NCI-H2227 (cell line): Measurements from ENCODE around the gene RPTOR.

ENCODE experiments used
- DNase-seq: peaks from one replicate; lab custom pipeline; 2025; ENCODE audit not compliant: unreplicated experiment; lab: John Stamatoyannopoulos, UW

RPTOR gene

GRCh38 chr17:80640366-80641084, 95.9 kb downstream of the RPTOR start:
- no peak for DNase-seq

- DNase-seq: no peak
These were observed 98.9 kb downstream of the RPTOR start for GRCh38 chr17:80643326-80644099.

DNA sequence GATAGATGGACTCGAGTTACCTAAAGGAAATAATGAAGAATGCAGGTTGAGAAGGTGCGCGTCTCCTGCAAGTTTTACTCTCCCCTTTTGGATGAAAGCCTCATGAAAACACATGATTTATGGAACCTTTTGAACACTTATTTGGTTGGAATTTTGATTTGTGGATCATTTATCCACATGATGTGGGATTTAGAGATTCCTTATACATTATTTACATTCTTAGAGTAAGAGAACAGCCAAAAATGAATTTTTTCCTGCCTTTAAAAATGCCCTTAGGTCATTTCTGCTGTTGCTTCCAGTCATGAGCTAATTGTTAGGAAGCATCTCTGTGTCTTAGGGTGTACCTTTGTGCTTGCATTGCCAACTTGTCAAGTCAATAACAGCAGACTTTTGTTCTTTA, 99.9 kb downstream of the RPTOR start:
- no peak for DNase-seq

DNA sequence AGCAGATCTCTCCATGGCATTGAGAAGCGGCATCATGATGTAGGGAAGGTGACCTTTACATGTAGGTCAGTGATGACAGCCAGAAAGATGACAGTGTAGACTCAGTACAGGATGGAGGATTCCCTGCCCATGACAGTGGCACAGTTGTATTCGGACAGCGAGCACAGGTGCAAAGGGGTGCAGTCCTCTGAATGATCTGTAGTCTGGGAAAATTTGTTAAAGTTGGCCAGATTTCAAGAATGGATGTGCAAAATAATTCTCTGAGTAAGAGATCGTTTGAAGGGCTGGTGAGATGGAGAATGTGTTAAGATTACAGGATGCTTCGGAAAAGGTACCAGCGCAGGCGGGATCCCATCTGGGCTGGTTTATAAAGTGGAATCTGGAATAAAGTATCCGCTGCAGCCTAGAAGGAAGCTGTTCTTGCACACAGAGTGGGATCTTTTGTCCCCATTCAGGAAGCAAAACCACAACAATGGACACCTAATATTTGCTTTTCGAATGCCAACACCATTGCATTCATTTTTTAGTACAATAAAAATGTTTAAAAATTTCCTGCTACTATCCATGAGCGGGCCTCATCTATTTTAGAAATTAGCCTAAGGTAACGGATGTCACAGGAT, 101.2 kb downstream of the RPTOR start:
- no peak for DNase-seq

DNA sequence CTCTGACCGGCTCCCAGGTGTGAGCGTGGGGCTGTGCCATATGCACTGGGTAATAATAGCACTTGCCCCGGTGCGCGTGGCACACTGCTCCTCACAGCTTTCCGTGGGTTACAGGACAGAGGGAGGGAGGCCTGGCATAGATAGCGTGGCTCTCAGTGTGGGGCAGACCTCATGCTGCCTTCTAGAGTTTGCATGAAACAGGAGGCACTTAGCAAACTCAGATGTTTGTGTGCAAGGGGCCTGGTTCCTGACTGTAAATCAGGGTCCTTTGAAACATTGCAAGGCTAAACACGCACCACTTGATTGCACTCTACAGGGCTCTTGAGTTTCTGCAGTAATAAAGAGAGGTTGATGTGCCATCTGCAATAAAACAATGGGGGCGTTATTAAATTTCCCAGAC, 101.7 kb downstream of the RPTOR start:
- peak; percentile 14 for DNase-seq

- DNase-seq: no peak
These were observed 103.1 kb downstream of the RPTOR start for GRCh38 chr17:80647746-80648145.

DNA sequence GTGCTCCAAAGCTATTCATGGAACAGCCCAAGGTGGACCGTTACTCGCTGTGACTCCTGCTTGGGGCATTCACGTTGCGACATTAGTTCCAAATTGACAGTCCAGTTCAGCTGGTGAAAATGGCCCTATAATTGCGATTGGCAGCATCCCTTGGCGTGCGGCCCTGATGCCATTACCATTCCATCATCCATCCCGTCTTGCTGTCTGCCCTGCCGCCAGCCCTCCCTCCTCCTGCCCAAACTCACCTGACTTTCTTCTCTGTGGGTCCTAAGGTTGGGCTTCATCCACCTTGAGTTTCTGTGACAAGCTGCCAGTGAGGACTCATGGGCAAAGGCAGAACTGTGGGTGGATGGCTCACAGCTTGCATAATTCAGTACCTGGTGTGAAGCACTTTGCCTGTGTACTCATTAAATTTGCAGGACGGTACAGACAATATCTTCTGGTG, 104.6 kb downstream of the RPTOR start:
- DNase-seq: no peak

GRCh38 chr17:80649672-80650330, 105.2 kb downstream of the RPTOR start:
- peak; percentile 36 for DNase-seq

- no peak for DNase-seq
These were observed 105.7 kb downstream of the RPTOR start for GRCh38 chr17:80650331-80650672.

DNA sequence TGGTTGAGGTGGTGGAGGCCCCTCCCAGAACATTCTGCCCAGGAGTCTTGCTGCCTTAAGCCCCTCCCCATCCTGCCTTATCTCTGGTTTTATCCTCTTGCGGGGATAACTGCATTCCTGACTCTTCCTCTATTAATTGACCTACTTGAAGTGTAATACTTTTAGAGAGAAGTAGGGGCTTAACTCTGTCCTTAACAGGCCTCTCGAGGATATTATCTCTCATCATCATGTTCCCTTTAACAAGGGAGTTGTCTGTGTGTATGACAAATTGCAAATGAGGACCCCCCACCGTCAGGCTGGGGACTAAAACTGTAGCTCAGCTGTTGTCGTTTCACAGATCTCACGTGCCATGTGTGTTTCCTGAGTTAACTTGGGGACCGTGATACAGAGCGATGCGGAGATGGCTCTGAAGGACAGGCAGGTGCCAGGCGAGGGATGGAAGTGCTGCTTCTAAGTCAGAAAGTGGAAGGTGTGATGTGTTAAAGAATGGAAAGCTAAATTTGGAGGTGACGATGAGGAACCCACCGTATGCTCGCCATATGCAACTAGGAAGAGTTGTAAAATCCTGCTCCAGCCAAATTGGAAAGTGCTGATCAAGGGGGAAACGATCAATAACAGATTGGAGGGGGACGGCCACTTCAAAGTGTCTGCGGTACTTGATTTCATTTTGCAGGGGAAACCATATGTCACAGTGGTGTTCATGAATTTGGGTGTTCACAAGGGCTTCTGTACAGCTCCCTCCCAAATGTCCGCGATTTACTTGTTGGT, 106.3 kb downstream of the RPTOR start:
- DNase-seq: no peak

DNA sequence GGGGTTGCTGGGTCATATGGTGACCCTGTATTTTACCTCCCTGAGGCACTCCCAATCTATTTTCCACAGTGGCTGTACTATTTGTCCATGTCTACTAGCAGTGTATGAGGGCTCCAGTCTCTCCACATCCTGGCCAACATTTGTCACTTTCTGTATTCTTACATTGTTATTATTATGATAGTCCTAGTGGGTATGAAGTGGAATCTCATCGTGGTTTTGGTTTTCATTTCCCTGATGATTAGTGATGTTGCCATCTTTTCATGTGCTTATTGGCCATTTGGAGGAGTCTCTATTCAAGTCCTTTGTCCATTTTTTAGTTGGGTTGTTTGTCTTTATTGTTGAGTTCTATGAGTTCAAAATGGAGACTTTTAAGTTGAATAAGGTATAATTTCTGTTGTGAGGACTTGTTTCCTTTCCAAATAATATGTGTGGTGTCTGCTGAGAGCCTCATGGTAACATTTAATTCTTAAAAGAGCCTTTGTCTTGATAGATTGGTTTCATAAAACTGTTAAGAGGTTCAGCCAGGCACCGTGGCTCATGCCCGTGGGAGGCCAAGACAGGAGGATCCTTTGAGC, 108.2 kb downstream of the RPTOR start:
- DNase-seq: no peak

DNA sequence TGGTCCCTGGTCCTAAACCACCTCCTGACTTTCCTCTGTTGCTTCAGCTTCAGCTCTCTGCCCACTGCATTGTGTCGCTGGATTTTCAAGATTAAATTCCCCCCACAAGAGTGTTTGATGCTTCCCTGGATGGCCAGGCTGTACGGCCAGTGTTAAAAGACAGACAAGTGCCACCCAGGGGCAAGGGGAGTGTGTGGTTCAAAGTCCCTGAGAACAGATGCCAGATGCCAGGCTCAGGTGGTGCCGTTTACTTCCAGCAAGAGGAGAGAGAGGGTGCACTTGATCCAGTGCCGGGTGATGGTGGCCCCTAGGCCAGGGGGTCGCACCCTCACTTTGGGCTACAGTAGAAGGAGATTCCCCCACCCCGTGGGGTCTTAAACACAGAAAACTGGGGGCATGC, 109.2 kb downstream of the RPTOR start:
- no peak for DNase-seq

- DNase-seq: no peak
These were observed 111.0 kb downstream of the RPTOR start for GRCh38 chr17:80655608-80656007.

GRCh38 chr17:80656590-80656989, 112.0 kb downstream of the RPTOR start:
- DNase-seq: no peak

- DNase-seq: no peak
These were observed 112.9 kb downstream of the RPTOR start for GRCh38 chr17:80657561-80657960.

GRCh38 chr17:80658821-80659220, 114.2 kb downstream of the RPTOR start:
- no peak for DNase-seq

DNA sequence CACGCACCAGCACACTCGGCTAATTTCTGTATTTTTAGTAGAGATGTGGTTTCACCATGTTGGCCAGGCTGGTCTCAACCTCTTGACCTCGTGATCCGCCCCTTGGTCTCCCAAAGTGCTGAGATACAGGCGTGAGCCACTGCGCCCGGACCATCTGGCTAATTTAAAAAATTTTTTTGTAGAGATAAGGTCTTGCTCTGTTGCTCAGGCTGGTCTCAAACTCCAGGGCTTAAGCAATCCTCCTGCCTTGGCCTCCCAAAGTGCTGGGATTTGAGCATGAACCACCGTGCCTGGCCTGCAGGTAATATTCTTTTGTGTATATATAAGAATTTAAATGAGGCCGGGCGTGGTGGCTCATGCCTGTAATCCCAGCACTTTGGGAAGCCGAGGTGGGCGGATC, 115.0 kb downstream of the RPTOR start:
- DNase-seq: no peak

DNA sequence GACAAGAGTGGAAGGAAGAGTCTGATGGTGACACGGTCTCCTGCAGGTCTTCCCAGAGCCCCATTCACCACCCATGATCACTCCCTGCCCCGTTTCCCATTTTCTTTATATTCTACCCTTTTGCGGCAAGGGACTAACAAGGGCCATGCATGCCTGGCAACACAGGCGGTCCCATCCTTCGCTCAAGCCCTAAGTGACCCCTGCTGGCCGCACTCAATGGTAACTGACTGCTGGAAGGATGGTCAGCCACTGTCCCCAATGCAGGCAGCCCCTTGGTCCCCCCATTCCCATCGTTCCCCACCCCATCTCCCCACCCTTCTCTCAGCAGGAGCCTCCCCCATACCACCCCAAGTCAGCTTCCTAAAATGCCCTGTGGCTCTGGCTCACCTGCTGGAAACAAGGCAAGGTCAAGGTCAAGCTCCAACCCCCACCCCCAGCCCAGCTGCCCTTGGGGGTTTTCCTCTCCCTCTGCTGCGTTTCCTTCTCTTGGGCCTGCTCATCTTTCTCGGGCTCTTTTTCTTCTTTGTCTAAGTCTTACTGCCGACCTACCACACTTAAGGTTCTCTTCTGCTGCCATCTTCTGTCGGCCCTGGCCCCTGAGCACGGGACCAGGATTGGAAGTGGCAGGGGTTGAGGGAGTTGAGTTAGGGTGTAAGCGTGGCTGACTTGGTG, 116.0 kb downstream of the RPTOR start:
- no peak for DNase-seq

- no peak for DNase-seq
These were observed 117.9 kb downstream of the RPTOR start for GRCh38 chr17:80662557-80662956.

- peak; percentile 56 for DNase-seq
These were observed 119.2 kb downstream of the RPTOR start for GRCh38 chr17:80663781-80664206.
